Mesenteric fat pad (tissue), 1 donor: ENCODE data around the gene OR2A7. TPM values are rescaled to one million over a fixed set of nuclear protein-coding genes. Genes with fewer than 3 reads are reported as not detected.
"Not testable (repeated sequence)": the region's sequence is repeated elsewhere in the genome, so short reads cannot be mapped to it uniquely, and the experiment has no call there.

Source experiments
- DNase-seq: peaks from one replicate; pipeline ENCODE4 v3.0.0-alpha.2; 2020; ENCODE audit warnings: low spot score
- total RNA-seq: library from RNA; stranded (reverse); fragmentation: NEBNext Ultra II Directional; extraction: Animal tissue kit (Norgen Biotek cat#: 25700); gene quantifications from one replicate; pipeline ENCODE4 v1.2.1, GENCODE V29; 2021
- donor health status: DM: yes; HTN: yes; CAD: no.

OR2A7 gene
- total RNA-seq, 1 donor from 2014 or later, result 3.8 TPM

DNA sequence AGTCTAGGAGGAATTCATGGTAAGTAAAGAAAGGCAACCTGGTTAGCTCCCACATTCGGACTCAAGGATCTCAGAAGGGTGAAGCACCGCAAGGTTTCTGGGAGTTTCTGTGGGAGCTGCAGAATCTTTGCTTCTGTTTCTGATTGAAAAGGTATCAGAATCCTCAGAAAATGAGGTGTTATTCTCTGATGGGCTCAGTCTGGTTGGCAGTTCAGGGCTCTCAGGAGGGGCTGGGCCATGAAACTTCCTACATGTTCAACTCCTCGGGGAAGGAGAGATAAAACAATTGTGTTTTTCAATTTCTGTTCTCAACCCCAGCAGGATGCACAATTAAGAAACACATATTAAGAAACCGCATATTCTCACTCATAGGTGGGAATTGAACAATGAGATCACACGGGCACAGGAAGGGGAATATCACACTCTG is 9.1 kb downstream of the OR2A7 start:
- DNase-seq, result no peak

DNA sequence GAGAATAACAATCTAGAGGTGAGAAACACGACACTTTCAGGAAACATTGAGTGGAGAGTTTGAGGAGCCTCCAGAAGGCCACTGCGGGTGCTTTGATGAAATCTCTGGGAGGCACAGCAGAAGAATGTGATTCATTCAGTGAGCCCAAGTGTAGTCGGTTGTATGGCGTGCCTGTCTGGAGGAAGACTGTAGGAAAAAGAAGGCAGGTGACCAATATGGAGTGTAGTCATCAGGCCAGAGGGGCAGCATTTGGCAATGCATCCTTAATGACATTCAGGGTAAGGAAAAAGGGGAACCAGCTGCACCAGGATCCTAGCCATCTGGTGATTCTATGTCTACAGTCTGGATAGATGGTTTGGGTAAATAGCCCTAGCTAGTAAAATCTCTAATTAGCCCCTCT is 12.3 kb downstream of the OR2A7 start:
- not testable (repeated sequence) for DNase-seq

- DNase-seq, result not testable (repeated sequence)
These were observed 16.8 kb downstream of the OR2A7 start for GRCh38 chr7:144247674-144248330.

GRCh38 chr7:144246967-144247366 is 17.6 kb downstream of the OR2A7 start:
- not testable (repeated sequence) for DNase-seq

- not testable (repeated sequence) for DNase-seq
These were observed 19.2 kb downstream of the OR2A7 start for GRCh38 chr7:144245372-144245771.

- DNase-seq, result not testable (repeated sequence)
These were observed 25.2 kb downstream of the OR2A7 start, which contains the start of gene OR2A42 for GRCh38 chr7:144239365-144239764. OR2A42 (minus strand) TSS chr7:144239605; CDS start chr7:144232843, 6,762 bp downstream.

DNA sequence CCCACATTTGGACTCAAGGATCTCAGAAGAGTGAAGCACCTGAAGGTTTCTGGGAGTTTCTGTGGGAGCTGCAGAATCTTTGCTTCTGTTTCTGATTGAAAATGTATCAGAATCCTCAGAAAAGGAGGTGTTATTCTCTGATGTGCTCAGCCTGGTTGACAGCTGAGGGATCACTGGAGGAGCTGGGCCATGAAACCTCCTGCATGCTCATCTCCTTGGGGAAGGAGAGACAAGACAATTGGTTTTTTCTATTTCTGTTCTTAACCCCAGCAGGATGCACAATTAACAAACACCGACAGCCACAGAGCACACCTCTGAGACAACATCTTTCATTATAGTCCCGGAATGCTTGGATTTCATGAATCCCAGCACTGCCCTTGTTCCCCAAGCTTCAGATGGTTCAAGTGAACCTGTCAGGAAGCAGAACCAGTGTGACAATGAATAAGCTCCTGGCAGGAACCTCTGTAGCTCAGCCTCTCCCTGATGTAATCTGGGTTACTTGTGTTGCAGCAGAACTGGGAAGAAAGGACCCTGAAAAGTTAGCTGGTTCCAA is 26.0 kb downstream of the OR2A7 start:
- not testable (repeated sequence) for DNase-seq

DNA sequence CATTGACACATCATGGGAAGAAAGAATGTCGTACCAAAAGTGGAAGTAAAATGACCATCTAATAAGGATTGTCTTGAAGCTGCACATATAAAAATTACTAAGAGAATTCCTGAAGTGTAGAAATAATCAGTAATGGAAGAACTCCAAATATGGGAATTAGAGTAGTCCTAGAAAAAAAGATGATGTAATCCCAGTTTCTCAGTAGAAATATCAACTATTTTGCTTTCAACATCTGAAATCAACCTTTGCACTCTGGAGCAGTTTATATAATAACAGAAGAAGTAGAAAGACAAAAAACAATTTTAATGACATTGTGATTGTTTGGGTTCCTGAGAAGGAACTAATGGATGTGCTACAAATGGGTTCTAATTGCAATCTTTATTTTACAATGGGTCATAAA is 31.6 kb downstream of the OR2A7 start:
- not testable (repeated sequence) for DNase-seq

GRCh38 chr7:144231027-144231426 is 33.6 kb downstream of the OR2A7 start:
- DNase-seq, result not testable (repeated sequence)

GRCh38 chr7:144228810-144229209 is 35.8 kb downstream of the OR2A7 start:
- DNase-seq, result not testable (repeated sequence)

DNA sequence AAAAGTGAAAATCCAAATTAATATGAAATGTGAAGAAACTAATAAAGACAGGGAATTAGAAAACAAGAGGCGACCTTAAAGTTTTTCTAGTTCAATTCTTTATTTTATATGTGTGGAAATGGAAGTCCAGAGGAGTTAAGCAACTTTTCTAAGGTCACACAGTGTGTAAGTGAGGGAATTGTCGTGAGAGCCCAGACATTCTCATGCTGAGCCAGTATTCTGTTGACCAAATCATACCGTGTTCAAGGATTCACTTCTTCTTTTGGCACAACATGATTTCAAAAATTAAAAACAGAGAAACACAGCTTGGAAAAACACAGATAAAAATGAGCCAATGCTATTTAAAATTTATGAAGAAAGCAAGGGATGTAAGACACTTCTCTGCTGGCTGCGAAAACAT is 37.7 kb downstream of the OR2A7 start:
- not testable (repeated sequence) for DNase-seq

GRCh38 chr7:144223675-144224074 is 40.9 kb downstream of the OR2A7 start:
- DNase-seq, result not testable (repeated sequence)

GRCh38 chr7:144220531-144220930 is 44.1 kb downstream of the OR2A7 start:
- not testable (repeated sequence) for DNase-seq

- DNase-seq, result not testable (repeated sequence)
These were observed 45.4 kb downstream of the OR2A7 start for GRCh38 chr7:144219149-144219548.

DNA sequence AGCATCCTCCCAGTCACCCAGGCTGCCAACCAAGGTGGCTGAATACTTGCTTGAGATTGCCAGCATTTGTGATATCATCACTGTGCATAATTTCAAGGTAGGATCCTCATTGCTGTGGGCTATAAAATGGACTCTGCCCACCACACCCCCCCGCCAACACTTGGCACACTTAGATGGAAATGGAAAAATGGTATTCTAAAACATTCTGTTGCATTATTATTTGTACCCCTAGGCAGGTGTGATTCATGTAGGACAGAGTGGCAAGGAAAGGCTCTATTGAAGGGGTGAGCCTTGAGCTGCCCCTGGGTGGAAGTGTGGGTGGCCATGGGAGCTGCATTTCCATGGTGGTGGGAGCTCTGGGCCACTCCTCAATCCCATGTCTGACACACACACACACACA is 46.0 kb downstream of the OR2A7 start:
- DNase-seq, result not testable (repeated sequence)

- DNase-seq, result not testable (repeated sequence)
These were observed 47.4 kb downstream of the OR2A7 start for GRCh38 chr7:144217200-144217599.

Other genes with a start within 250 kb of the OR2A7 start
- not detected for gene OR2A5, start 215.8 kb downstream of the OR2A7 start, total RNA-seq
- not detected for gene OR2A25, start 195.0 kb downstream of the OR2A7 start, total RNA-seq
- gene OR2A12, start 178.5 kb downstream of the OR2A7 start, total RNA-seq, result not detected
- not detected for gene OR2A2, start 155.2 kb downstream of the OR2A7 start, total RNA-seq
- not detected for gene OR2A14, start 141.6 kb downstream of the OR2A7 start, total RNA-seq
- 0.58 TPM for gene CTAGE4, start 81.3 kb downstream of the OR2A7 start, total RNA-seq
- 7.2 TPM for gene ARHGEF35, start 69.0 kb downstream of the OR2A7 start, total RNA-seq
- not detected for gene OR2A42, start 25.2 kb downstream of the OR2A7 start, total RNA-seq
- 0.71 TPM for gene CTAGE8, start 4.5 kb upstream of the OR2A7 start, total RNA-seq
- gene OR2A1, start 47.6 kb upstream of the OR2A7 start, total RNA-seq, result 0.16 TPM
- 9.4 TPM for gene ARHGEF5, start 90.6 kb upstream of the OR2A7 start, total RNA-seq
- gene NOBOX, start 138.9 kb upstream of the OR2A7 start, total RNA-seq, result not detected